ENCODE measurements around the gene PSMB4. TPM values are rescaled to one million over a fixed set of nuclear protein-coding genes. Genes with fewer than 3 reads are reported as not detected.

The PSMB4 gene
- total RNA-seq, 1 experiment from 2014 or later, result 345 TPM

- Histone ChIP-seq H2AFZ (no peak overlapping the region), H3K4me2 (no peak overlapping the region), H4K20me1 (ENCODE audit: insufficient read depth) (peaks cover 15% of the 10 kb centered on the region), H3K4me3 (no peak overlapping the region), H3K36me3 (ENCODE audit: low read depth) (0 out of 2 replicates have a peak, but pooled peaks cover 8% of the 10 kb centered on the region), H3K9me3 (ENCODE audit: insufficient read depth, low read depth) (no peaks in the 10 kb centered on the region), H3K27ac (peak overlapping the region; percentile 62), H3F3A (ENCODE audit: insufficient read depth, low read depth) (peaks cover 11% of the 10 kb centered on the region), H3K79me2 (ENCODE audit: low read depth) (peaks cover 91% of the 10 kb centered on the region), H3K27me3 (ENCODE audit: insufficient read depth, low read depth) (no peaks in the 10 kb centered on the region), H3K9me2 (ENCODE audit: insufficient read depth) (no peaks in the 10 kb centered on the region), H3K4me1 (replicated peaks; ENCODE audit: insufficient read depth) (peaks cover 11% of the 10 kb centered on the region)
- CTCF ChIA-PET, result interaction anchor here (0.6 to 0.9 kb wide), 2 partner anchors 96 to 290 kb away, joined by 3 to 5 read pairs; partner anchors contain the start of gene TUFT1
- DNase-seq, result no peak
- TF ChIP-seq CTCF (conservative IDR thresholded peaks at IDR 0.05) (no peak), EZH2 (IDR thresholded peaks at IDR 0.05; ENCODE audit: low read depth) (no peak)
- intact Hi-C loops (cut with micrococcal nuclease; ENCODE audit: unreplicated experiment), result loop anchor here (1.0 to 5.0 kb wide), 4 partner anchors 88 to 392 kb away; no protein-coding TSS in a partner anchor
- BruUV-seq (replicated peaks), result no TSS peak
- POLR2A ChIA-PET (ENCODE audit: unreplicated experiment), result no interaction called here
Observed at GRCh38 chr1:151444783-151445177, 45.4 kb downstream of the PSMB4 start.

DNA sequence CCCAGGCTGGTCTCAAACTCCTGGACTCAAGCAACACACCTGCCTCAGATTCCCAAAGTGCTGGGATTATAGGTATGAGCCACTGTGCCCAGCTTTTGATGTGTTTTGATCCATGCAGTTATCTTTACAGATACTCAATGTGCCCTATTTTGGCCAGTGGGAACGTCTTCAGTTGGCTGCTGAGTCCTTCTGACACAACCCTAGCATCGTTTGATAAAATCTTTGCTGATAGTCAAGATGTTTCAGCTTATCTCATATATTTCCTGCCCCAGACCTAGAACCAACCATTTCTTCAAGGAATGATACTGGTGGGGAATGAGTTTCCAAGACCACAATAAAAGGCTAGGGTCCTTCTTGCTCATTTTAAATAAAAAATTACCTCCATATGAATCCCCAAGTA lies 48.3 kb downstream of the PSMB4 start:
- Histone ChIP-seq H2AFZ (no peak overlapping the region), H3K9me3 (ENCODE audit: insufficient read depth, low read depth) (no peaks in the 10 kb centered on the region), H3K36me3 (ENCODE audit: low read depth) (no peaks in the 10 kb centered on the region), H3K4me1 (replicated peaks; ENCODE audit: insufficient read depth) (peaks cover 11% of the 10 kb centered on the region), H3K27ac (no peak overlapping the region; the same call in 1 of the 2 replicates), H3K9me2 (ENCODE audit: insufficient read depth) (no peaks in the 10 kb centered on the region), H3K27me3 (ENCODE audit: insufficient read depth, low read depth) (no peaks in the 10 kb centered on the region), H3K4me3 (no peak overlapping the region), H3K4me2 (no peak overlapping the region), H4K20me1 (ENCODE audit: insufficient read depth) (peaks cover 22% of the 10 kb centered on the region), H3F3A (ENCODE audit: insufficient read depth, low read depth) (peaks cover 15% of the 10 kb centered on the region), H3K79me2 (ENCODE audit: low read depth) (peaks cover 91% of the 10 kb centered on the region)
- intact Hi-C loops (cut with micrococcal nuclease; ENCODE audit: unreplicated experiment), result no loop called here
- TF ChIP-seq EZH2 (IDR thresholded peaks at IDR 0.05; ENCODE audit: low read depth) (no peak), CTCF (conservative IDR thresholded peaks at IDR 0.05) (no peak)
- DNase-seq, result no peak
- no TSS peak for BruUV-seq (replicated peaks)
- POLR2A ChIA-PET (ENCODE audit: unreplicated experiment), result interaction anchor here (0.6 kb wide), 1 partner anchor 27 kb away, joined by 6 read pairs; no protein-coding TSS in a partner anchor
- CTCF ChIA-PET, result no interaction called here

Other genes with a start within 250 kb of the PSMB4 start
- not detected in 2 replicates for gene TNFAIP8L2, start 242.9 kb upstream of the PSMB4 start, total RNA-seq (2021)
- gene LYSMD1, start 233.7 kb upstream of the PSMB4 start, total RNA-seq (2021), result 7.6 and 12.8 TPM in 2 replicates
- gene SCNM1, start 233.4 kb upstream of the PSMB4 start, total RNA-seq (2021), result 42.5 and 47.7 TPM in 2 replicates
- 1.2 TPM in 1 of 2 replicates, not detected in the other for gene TMOD4, start 223.6 kb upstream of the PSMB4 start, total RNA-seq (2021)
- gene VPS72, start 209.4 kb upstream of the PSMB4 start, total RNA-seq (2021), result 63.9 and 72.5 TPM in 2 replicates
- gene PIP5K1A, start 201.0 kb upstream of the PSMB4 start, total RNA-seq (2021), result 69.7 and 76.4 TPM in 2 replicates
- gene PSMD4, start 144.8 kb upstream of the PSMB4 start, total RNA-seq (2021), result 230 and 255 TPM in 2 replicates
- gene ZNF687, start 117.3 kb upstream of the PSMB4 start, total RNA-seq (2021), result 26.6 and 28.7 TPM in 2 replicates
- gene PI4KB, start 72.2 kb upstream of the PSMB4 start, total RNA-seq (2021), result 40.0 and 44.3 TPM in 2 replicates
- 73.6 and 75.7 TPM in 2 replicates for gene RFX5, start 52.3 kb upstream of the PSMB4 start, total RNA-seq (2021)
- gene SELENBP1, start 26.9 kb upstream of the PSMB4 start, total RNA-seq (2021), result 11.3 and 18.4 TPM in 2 replicates
- gene POGZ, start 59.9 kb downstream of the PSMB4 start, total RNA-seq (2021), result 63.3 and 71.0 TPM in 2 replicates
- 30.3 and 31.1 TPM in 2 replicates for gene CGN, start 111.8 kb downstream of the PSMB4 start, total RNA-seq (2021)
- 35.3 and 40.2 TPM in 2 replicates for gene TUFT1, start 140.7 kb downstream of the PSMB4 start, total RNA-seq (2021)
- 24.6 and 40.1 TPM in 2 replicates for gene SNX27, start 212.5 kb downstream of the PSMB4 start, total RNA-seq (2021)